GM18508 (cell line): Measurements from ENCODE around the gene PPA2.
"Not testable (repeated sequence)": the region's sequence is repeated elsewhere in the genome, so short reads cannot be mapped to it uniquely, and the experiment has no call there.

Source experiments
- ATAC-seq: cut with Tn5 transposase; IDR thresholded peaks from one replicate; pipeline ENCODE4 v1.9.1; 2021; ENCODE audit warnings: moderate number of reproducible peaks; ENCODE audit not compliant: insufficient read depth, unreplicated experiment

The PPA2 gene

DNA sequence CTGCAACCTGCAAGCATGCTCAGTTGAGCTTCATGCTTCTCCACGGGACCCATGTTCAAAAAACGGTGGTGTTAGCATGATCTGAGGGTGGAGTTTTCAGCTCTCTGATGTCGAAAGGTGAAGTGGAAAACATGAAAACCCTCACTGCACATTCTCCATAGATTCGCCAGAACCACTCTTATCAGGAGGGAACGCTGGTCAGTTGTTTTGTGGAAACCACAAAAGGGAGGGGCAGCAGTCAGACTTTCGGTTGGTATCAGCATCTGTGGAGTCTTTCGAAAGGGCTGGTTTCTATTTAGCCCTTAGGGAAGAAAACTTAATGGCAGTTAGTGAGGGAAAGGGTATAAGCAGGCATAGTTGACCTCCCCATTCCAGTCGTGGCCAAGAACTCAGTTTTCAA, 12.6 kb downstream of the PPA2 start:
- ATAC-seq, result no peak

DNA sequence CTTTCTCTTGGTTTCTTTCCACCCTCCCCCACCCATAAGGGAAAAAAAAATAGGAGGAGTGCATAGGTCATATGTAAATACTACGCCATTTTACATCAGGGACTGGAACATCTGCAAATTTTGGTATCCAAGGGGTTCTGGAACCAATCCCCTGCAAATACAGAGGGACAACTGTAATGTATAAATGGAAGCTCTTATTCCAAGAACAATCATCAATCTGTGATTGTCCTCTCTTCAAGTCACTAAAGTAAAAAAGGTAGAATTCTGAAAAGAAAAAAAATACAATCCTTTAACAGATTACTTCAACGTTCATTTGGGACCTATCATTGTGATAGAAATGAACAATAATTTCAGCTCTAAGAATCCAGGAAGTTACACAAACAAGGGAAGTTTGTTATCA, 13.6 kb downstream of the PPA2 start:
- ATAC-seq, result no peak

- ATAC-seq, result not testable (repeated sequence)
Observed at GRCh38 chr4:105458541-105458940, 15.3 kb downstream of the PPA2 start.

DNA sequence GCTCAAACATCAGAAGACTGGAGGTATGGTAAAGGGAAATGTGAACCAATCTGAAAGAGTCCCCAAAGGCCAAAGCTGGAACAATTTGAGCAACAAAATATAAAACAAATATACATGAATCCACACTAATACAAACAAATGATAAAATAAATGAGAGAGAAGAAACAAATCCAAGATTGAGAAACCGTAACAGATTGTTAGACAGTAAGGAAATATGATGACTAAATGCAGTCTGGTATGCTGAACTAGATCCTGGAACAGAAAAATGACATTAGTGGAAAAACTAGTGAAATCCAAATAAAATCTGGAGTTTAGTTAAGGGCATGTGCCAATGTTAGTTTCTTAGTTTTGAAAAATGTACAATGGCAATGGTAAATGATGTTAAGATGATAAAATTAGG, 15.9 kb downstream of the PPA2 start:
- no peak for ATAC-seq

GRCh38 chr4:105455998-105456397, 17.9 kb downstream of the PPA2 start:
- no peak for ATAC-seq

DNA sequence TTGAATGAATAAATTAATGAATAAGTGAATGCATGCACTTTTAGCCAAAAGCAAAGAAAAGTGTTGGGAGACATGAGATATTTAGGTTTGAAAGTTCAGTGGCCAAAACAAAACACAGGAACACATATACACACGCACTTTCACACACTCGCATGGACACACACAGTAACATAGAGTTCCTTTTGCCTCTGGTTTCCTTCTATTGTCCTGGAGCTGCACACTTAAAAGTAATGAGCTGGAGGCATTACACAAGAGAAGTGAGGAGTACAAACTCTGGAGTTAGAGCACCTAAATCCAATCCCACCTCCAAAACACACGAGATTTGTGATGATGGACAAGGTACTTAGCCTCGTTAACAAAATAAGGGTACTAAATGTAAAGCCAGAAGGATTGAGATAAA, 18.7 kb downstream of the PPA2 start:
- ATAC-seq, result no peak

DNA sequence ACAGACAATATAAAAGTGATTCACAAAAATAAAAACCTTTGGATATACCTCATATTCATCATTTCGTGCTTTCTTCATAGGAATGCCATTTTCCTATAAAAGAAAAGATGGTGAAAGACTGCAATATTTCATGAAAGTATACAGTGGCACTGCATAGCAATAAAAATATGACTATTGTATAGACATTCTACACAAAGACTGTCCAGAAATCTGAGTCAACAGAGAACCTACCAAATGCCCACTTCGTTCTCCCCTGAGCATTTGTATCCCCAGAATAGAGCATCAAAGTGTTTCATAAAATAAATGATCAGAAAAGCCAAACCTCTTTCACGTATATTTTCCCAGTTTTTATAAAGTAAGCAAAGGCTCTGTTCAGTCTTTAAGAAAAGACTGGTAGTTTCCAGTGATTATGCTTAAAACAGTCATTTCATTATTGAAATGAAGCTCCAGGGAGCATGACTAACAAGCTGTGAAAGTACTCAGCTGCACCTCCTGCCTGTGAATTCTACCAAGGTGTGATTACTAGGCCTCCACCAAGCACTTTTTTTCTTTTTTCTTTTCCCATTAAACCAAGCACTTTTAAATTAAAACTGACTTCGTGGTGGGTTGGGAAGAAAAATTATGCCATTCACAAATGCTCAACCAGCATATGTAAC, 20.2 kb downstream of the PPA2 start:
- ATAC-seq, result peak; percentile 94

DNA sequence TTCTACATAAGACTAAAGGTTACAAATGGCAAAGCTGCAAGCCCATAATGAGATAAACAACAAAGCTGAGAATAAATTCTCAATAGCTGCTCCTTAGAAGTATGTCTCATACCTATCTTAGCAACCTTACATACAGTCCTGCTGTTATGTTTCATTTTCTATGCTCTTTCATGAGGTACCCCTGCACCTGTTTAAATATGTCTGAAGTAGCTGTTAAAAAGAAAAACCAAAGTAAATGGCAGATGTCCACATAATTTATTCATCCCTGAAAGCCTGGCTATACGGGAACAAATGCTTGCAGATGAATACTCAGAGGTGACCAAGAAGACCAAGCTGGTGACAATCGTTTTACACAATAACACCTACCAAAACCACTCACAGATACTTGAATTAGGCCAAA, 22.5 kb downstream of the PPA2 start:
- no peak for ATAC-seq

DNA sequence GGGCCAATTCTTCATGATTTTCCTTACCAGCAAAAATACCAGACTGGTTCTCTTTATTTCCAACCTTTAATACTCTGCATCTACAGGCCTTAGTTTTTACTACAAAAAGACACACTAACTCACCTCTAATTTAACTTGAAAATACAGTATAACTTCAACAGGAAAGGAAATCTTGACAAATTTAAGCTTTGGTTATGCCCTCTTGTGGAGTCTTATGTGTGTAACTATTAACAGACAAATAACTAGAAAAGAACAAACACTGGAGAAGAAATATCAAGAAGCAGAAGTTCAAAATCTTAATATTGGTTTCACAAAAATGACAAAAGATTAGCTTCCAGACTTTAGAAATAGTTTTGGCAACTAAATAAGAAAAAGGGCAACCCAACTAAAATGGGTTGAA, 33.0 kb downstream of the PPA2 start:
- no peak for ATAC-seq

GRCh38 chr4:105437637-105438036, 36.2 kb downstream of the PPA2 start:
- no peak for ATAC-seq

- no peak for ATAC-seq
Observed at GRCh38 chr4:105436414-105436813, 37.4 kb downstream of the PPA2 start.

- no peak for ATAC-seq
Observed at GRCh38 chr4:105434940-105435339, 38.9 kb downstream of the PPA2 start.

DNA sequence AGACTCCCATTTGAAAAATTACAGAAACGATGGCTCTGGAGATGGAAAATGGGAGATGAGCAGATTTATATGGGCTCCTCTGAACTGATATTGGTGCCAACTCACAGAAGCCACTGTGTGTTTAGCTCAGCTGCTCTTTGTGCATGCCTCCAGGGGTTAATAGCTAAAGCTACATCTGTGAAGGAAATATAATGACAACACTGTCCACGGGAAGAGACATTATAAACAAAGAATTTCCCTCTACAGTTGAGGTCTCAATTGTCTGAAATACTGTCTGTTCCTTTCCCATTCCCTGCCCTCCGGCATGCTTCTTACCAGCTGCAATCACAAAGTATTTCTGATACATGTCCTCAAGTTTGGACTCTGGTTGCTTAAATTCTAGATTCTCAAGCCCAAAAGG, 40.4 kb downstream of the PPA2 start:
- no peak for ATAC-seq

- ATAC-seq, result no peak
Observed at GRCh38 chr4:105432438-105432837, 41.4 kb downstream of the PPA2 start.

DNA sequence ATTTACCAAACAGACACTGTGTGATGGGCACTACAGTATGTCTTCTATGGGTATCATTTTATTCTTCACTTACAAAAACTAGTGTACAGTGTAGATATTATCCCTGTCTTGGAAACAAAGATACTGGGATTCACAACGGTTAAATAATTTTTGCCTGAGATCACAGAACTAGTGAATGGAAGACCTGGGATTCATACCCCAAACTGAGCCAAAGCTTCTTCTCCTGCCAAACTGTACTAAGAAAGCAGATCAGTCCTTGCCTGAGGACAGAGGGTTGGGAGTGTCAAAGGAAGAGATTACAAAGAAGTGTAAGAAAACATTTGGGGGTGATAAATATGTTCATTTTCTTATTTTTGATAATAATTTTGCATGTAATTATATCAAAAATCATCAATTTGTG, 43.1 kb downstream of the PPA2 start:
- no peak for ATAC-seq

DNA sequence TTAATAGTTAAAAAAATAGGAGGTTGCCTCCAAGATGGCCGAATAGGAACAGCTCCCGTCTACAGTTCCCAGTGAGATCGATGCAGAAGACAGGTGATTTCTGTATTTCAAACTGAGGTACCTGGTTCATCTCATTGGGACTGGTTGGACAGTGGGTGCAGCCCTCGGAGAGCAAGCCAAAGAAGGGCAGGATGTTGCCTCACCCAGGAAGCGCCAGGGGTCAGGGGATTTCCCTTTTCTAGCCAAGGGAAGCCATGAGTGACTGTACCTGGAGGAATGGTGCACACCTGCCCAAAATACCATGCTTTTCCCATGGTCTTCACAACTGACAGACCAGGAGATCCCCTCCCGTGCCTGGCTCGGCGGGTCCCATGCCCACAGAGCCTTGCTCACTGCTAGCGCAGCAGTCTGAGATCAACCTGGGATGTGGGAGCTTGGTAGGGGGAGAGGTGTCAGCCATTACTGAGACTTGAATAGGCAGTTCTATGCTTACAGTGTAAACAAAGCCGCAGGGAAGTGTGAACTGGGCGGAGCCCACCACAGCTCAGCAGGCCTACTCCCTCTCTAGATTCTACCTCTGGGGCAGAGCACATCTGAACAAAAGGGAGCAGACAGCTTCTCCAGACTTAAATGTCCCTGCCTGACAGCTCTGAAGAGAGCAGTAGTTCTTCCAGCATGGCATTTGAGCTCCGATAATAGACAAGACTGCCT, 47.5 kb downstream of the PPA2 start:
- ATAC-seq, result no peak

DNA sequence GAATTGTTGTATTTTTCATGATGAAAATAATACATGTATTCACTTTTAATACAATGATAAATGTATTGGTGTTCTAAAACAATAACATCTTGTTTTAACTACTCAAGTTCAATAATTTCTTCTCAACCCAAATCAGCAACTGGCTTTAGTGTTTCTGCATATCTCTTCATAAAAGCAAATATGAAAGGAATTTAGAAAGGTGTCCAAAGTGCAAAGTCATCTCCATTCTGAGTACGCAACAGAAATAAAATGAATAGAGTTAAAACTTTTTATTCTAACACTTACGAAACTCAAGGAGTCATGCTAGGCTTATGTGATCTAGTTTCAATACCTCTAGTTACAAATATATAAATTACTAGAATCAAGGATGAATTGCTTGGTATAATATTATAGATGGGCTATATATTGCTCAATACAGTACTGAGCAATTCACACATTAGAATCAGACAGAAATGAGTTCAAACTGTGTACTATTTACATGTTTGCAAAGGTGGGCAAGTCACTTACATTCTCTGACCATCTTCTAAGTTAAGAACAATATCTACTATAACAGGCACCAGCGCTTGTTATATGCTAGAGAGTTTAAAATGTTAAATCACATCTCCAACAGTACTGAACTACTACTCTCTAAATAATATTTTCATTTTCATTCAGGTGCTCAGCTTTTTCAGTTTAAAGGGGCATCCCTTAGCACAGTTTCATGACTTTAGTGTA, 51.5 kb downstream of the PPA2 start:
- ATAC-seq, result no peak

DNA sequence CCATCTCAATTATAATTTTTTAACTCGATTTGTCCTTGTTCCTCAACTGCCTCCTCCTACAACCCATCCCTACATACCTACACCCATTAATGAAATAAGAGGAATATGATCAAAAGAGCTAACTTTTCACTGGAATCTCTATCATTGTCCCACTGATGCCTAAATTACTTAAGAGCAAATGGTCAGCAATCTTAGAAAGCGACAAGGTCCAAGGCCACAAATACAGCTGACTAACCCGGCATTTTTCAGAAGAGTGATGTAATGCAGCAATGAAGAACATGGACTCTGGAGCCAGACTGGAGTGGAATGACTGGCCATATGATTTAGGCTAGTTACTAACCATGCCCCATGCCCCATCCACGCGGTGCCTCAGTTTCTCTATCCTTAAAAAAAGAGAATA, 56.2 kb downstream of the PPA2 start:
- no peak for ATAC-seq

DNA sequence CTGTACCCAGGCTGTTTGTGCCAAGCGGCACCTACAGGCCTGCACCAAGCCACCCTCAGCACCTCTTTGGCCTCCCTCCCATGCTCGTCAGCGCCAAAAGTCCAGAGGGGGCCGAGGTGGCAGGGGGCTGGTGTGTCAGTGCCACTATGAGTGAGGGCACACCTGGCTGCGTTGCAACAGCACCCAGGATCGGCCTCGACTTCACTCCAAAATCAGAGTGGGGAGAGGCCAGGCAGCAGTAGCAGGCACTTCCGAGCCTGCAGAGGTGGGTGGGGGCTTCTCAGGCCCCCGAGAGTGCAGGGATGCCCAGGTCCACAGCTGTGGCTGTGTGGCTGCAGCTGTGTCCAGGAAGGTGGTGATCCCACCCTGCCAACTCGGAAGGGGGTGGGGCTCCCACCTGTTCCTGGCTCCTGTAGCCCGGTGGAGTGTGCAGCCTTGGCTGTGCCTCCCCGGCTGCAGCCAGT, 58.5 kb downstream of the PPA2 start:
- no peak for ATAC-seq

DNA sequence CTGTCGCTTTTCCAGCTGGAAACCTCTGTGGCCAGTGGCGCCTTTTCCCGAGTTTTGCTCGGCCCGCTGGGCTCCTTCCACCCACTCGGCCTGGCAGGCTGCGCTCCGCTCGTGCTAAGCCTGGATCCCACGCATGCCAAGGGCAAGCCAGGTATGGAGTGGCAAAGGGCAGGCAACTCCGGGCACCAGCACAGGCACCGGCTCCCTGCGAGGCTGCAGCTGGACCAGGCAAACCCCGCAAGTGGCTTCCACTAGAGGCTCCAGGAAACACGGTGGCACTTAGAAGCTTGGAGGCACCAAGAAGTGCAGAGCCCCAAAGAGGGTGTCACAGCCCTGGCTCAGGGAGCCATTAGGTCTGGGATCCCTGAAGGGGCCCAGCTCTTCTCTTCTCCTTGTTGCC, 59.5 kb downstream of the PPA2 start:
- ATAC-seq, result no peak

DNA sequence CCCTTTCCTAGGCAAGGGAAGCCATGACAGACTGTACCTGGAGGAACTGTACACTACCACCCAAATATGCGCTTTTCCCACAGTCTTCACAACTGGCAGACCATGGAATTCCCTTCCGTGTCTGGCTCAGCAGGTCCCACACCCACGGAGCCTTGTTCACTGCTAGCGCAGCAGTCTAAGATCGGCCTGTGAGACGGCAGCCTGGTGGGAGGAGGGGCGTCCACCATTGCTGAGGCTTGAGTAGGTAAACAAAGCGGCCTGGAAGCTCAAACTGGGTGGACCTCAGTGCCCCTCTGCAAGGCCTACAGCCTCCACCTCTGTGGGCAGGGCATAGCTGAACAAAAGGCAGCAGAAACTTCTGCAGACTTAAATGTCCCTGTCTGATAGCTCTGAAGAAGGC, 64.7 kb downstream of the PPA2 start:
- not testable (repeated sequence) for ATAC-seq
